ENCODE data around the gene OR2A12.

Gene OR2A12

GRCh38 chr7:144132262-144132661 is 46.2 kb downstream of the OR2A12 start:
- no peak overlapping the region for H3K4me3 ChIP-seq (ENCODE audit: low read depth, low read length)
- TF ChIP-seq CTCF (IDR thresholded peaks at IDR 0.05; ENCODE audit: borderline replicate concordance, insufficient read depth, low read depth, low read length), result no peak

GRCh38 chr7:144133307-144133706 is 47.2 kb downstream of the OR2A12 start:
- no peak overlapping the region for H3K4me3 ChIP-seq (ENCODE audit: low read depth, low read length)
- no peak for TF ChIP-seq CTCF (IDR thresholded peaks at IDR 0.05; ENCODE audit: borderline replicate concordance, insufficient read depth, low read depth, low read length)

DNA sequence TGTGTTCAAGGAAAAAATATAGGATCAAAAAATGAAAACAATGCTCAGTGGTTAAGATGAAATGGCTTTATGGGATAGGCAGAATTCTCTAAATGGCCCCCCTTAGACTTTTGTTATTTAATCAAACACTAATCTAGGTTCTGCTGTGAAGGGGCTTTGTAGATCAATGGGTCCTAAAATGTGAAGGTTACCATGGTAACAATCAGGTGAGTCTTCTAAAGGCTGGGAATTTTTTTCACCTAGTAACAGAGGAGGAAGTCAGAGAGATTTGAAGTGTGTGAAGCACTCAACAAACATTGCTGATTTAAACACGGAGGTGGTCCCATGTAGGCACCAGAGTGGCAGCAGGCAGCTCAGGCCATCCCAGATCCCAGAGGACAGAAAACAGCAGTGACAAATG is 48.0 kb downstream of the OR2A12 start:
- no peak overlapping the region for H3K4me3 ChIP-seq (ENCODE audit: low read depth, low read length)
- no peak for TF ChIP-seq CTCF (IDR thresholded peaks at IDR 0.05; ENCODE audit: borderline replicate concordance, insufficient read depth, low read depth, low read length)

DNA sequence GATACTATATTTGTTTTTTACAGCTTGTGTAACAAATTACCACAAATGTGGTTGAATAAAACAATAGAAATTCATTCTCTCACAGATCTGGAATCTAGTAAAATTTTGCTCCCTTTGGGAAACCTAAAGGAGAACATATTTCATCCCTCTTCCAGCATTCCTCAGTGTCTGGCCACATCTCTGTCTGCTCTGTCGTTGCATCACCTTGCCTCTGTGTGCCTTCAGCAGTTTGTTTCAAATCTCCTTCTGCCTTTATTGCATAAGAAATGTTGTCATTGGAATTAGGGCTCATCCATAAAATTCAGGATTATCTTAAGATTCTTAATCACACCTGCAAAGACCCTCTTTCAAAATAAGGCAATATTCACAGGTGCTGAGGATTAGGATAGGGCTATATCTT is 51.4 kb downstream of the OR2A12 start:
- no peak for TF ChIP-seq CTCF (IDR thresholded peaks at IDR 0.05; ENCODE audit: borderline replicate concordance, insufficient read depth, low read depth, low read length)
- no peak overlapping the region for H3K4me3 ChIP-seq (ENCODE audit: low read depth, low read length)

GRCh38 chr7:144142187-144142586 is 56.1 kb downstream of the OR2A12 start:
- no peak for TF ChIP-seq CTCF (IDR thresholded peaks at IDR 0.05; ENCODE audit: borderline replicate concordance, insufficient read depth, low read depth, low read length)
- no peak overlapping the region for H3K4me3 ChIP-seq (ENCODE audit: low read depth, low read length)

DNA sequence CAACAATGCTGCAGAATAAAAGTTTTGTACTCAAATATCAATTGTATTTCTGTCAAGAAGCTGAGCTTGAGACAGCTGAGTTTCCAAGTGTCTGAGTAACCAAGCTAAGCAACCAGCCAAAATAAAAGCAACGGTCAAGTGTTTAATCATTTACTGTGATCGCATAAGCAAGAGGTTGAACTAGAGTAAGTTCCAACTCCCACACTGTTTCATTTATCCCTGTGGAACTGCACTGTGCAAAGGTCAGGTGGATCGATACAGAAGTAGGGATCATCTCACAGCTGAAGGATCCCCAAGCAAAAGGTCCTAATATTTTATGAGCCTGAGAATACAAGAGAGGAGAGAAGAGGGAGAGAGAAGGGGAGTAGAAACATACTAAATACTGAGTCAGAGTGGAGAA is 58.3 kb downstream of the OR2A12 start:
- no peak for TF ChIP-seq CTCF (IDR thresholded peaks at IDR 0.05; ENCODE audit: borderline replicate concordance, insufficient read depth, low read depth, low read length)
- no peak overlapping the region for H3K4me3 ChIP-seq (ENCODE audit: low read depth, low read length)

- no peak overlapping the region for H3K4me3 ChIP-seq (ENCODE audit: low read depth, low read length)
- TF ChIP-seq CTCF (IDR thresholded peaks at IDR 0.05; ENCODE audit: borderline replicate concordance, insufficient read depth, low read depth, low read length), result no peak
These were observed 62.2 kb downstream of the OR2A12 start for GRCh38 chr7:144148224-144148827.
